ENCODE data around the gene SMAGP. TPM values are rescaled to one million over a fixed set of nuclear protein-coding genes. Genes with fewer than 3 reads are reported as not detected.

The SMAGP gene
- total RNA-seq, 1 experiment from 2014 or later = 12.4 TPM

DNA sequence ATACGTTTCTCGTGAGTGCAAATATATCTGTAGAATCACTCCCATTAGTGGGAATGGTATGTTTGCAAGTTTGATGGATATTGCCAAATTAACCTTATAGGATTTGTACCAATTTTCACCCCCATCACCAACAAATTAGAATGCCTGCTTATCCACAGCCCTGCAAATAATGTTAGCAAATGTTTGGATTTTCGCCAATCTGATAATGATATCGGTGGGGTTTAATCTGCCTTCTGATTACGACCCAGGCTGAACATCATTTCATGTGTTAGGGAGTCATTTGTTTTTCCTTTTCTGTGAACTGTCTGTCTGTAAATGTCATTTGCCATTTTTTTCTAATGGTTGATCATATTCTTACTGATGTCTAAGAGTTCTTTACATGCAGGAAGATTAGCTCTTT is 35.7 kb downstream of the SMAGP start:
- Histone ChIP-seq H2AK5ac (ENCODE audit: insufficient read length, low read length) (no peak overlapping the region), H2BK120ac (ENCODE audit: low read depth, low read length, poor library complexity, severe bottlenecking) (no peak overlapping the region), H2AFZ (ENCODE audit: low read length) (no peak overlapping the region), H2BK20ac (ENCODE audit: low read depth, low read length, poor library complexity, severe bottlenecking) (no peak overlapping the region), H2BK12ac (ENCODE audit: insufficient read length, low read depth, low read length) (no peak overlapping the region), H4K5ac (ENCODE audit: insufficient read length, low read depth, low read length) (no peak overlapping the region), H2BK15ac (ENCODE audit: low read depth, low read length) (no peak overlapping the region), H3K79me1 (ENCODE audit: insufficient read depth, low read depth, low read length, poor library complexity, severe bottlenecking) (no peaks in the 10 kb centered on the region), H3K27ac (ENCODE audit: insufficient read length, low read depth, low read length) (no peak overlapping the region), H4K8ac (replicated peaks; ENCODE audit: insufficient read length, low read depth, low read length) (no peak overlapping the region), H3K9ac (ENCODE audit: extremely low read depth, insufficient read length, low read length) (no peak overlapping the region), H4K91ac (ENCODE audit: insufficient read length, low read depth, low read length) (no peak overlapping the region), H3K4me2 (ENCODE audit: insufficient read depth, insufficient read length, low read length) (no peak overlapping the region), H2BK5ac (ENCODE audit: insufficient read length, low read length) (no peak overlapping the region), H4K20me1 (ENCODE audit: control insufficient read depth, insufficient read depth, insufficient read length) (no peaks in the 10 kb centered on the region), H3K23ac (ENCODE audit: insufficient read length, low read depth, low read length) (no peak overlapping the region), H3K23me2 (ENCODE audit: insufficient read length, low read depth, low read length, poor library complexity, severe bottlenecking) (peaks cover 4% of the 10 kb centered on the region), H3K9me3 (ENCODE audit: control insufficient read depth, low read depth, low read length) (no peaks in the 10 kb centered on the region), H3K4me1 (ENCODE audit: insufficient read depth, low read length) (peaks cover 2% of the 10 kb centered on the region; the same call in 1 of the 2 replicates), H3T11ph (ENCODE audit: low read length) (no peak overlapping the region), H3K14ac (ENCODE audit: insufficient read depth, low read length) (no peak overlapping the region), H3K27me3 (ENCODE audit: insufficient read depth, low read length) (no peaks in the 10 kb centered on the region), H3K18ac (ENCODE audit: insufficient read length, low read depth, low read length) (no peak overlapping the region), H3K79me2 (ENCODE audit: insufficient read depth, low read length) (no peaks in the 10 kb centered on the region), H3K4ac (ENCODE audit: low read depth, low read length) (no peak overlapping the region), H3K56ac (ENCODE audit: insufficient read length, low read depth, low read length) (no peak overlapping the region)
- no peak overlapping the region for H3K27ac Mint-ChIP-seq
- peaks cover 0 to under 1% (median 0%) of the 10 kb centered on the region in 3 experiments; a peak in 1 of 7 replicates for H3K36me3 Mint-ChIP-seq (ENCODE audit: insufficient read depth in 1 of 3, low read depth in 3 of 3)
- no peak for DNase-seq
- H3K9me3 Mint-ChIP-seq = no peaks in the 10 kb centered on the region
- H3K4me1 Mint-ChIP-seq = peaks cover 7 to 10% of the 10 kb centered on the region in 2 experiments
- no peaks in the 10 kb centered on the region for H3K27me3 Mint-ChIP-seq (ENCODE audit: low read depth)
- no peak overlapping the region for H3K4me3 Mint-ChIP-seq
- TF ChIP-seq, protein P1, sequence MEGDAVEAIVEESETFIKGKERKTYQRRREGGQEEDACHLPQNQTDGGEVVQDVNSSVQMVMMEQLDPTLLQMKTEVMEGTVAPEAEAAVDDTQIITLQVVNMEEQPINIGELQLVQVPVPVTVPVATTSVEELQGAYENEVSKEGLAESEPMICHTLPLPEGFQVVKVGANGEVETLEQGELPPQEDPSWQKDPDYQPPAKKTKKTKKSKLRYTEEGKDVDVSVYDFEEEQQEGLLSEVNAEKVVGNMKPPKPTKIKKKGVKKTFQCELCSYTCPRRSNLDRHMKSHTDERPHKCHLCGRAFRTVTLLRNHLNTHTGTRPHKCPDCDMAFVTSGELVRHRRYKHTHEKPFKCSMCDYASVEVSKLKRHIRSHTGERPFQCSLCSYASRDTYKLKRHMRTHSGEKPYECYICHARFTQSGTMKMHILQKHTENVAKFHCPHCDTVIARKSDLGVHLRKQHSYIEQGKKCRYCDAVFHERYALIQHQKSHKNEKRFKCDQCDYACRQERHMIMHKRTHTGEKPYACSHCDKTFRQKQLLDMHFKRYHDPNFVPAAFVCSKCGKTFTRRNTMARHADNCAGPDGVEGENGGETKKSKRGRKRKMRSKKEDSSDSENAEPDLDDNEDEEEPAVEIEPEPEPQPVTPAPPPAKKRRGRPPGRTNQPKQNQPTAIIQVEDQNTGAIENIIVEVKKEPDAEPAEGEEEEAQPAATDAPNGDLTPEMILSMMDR (conservative IDR thresholded peaks at IDR 0.05) = no peak
- no CpG with 5 or more reads among the region's 5 CpGs for WGBS (ENCODE audit: extremely low coverage, insufficient read length, low lambda C conversion rate)

All from H9 (cell line).